NT2/D1 (cell line): ENCODE data around the gene MPEG1.

Experiments
- DNase-seq: peaks from one replicate; pipeline ENCODE4 v3.0.0-alpha.2; 2011; ENCODE audit warnings: low read depth, low spot score
- H3K27me3 ChIP-seq: 2 replicates; pipeline ENCODE4 v1.6.0; 2011; ENCODE audit warnings: mild to moderate bottlenecking; ENCODE audit not compliant: insufficient read length, insufficient read depth
- H3K36me3 ChIP-seq: 2 replicates; pipeline ENCODE4 v1.6.1; 2011; ENCODE audit warnings: mild to moderate bottlenecking, low read length, mixed read lengths; ENCODE audit not compliant: insufficient read depth, insufficient read length
- H3K4me1 ChIP-seq: 2 replicates; pipeline ENCODE4 v1.5.1; 2011; ENCODE audit not compliant: insufficient read depth, insufficient read length
- H3K4me3 ChIP-seq: 2 replicates; pipeline ENCODE4 v1.5.1; 2011; ENCODE audit warnings: low read depth; ENCODE audit not compliant: insufficient read length
- H3K9ac ChIP-seq: 2 replicates; pipeline ENCODE4 v1.6.0; 2011; ENCODE audit warnings: low read depth; ENCODE audit not compliant: insufficient read length
- H3K9me3 ChIP-seq: 2 replicates; pipeline ENCODE4 v1.5.1; 2011; ENCODE audit warnings: mild to moderate bottlenecking, low read length; ENCODE audit not compliant: insufficient read depth
- SUZ12 ChIP-seq: IDR thresholded peaks from 2 replicates; pipeline ENCODE4 v1.6.1; 2011; ENCODE audit not compliant: insufficient read length, insufficient read depth; ENCODE audit errors: extremely low read depth
- YY1 ChIP-seq: IDR thresholded peaks from 2 replicates; pipeline ENCODE4 v1.6.1; 2011; ENCODE audit not compliant: insufficient read length, insufficient read depth
- ZNF274 ChIP-seq: IDR thresholded peaks from 2 replicates; pipeline ENCODE4 v1.6.1; 2011; ENCODE audit warnings: mild to moderate bottlenecking, low read depth, low read length

MPEG1 gene

DNA sequence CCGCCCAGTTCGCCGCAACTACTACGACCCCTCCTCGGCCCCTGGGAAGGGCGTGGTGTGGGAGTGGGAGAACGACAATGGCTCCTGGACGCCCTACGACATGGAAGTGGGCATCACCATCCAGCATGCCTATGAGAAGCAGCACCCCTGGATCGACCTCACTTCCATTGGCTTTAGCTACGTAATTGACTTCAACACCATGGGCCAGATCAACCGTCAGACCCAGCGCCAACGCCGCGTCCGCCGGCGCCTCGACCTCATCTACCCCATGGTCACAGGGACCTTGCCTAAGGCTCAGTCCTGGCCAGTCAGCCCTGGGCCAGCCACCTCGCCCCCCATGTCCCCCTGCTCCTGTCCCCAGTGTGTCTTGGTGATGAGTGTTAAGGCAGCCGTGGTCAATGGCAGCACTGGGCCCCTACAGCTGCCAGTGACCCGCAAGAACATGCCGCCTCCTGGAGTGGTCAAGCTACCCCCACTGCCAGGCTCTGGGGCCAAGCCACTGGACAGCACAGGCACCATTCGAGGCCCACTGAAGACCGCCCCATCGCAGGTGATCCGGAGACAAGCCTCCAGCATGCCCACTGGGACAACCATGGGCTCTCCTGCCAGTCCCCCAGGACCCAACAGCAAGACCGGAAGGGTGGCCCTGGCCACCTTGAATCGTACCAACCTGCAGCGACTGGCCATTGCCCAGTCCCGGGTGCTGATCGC is 30.8 kb downstream of the MPEG1 start:
- Histone ChIP-seq H3K4me1 (peaks cover 6% of the 10 kb centered on the region), H3K36me3 (peaks cover 77% of the 10 kb centered on the region)
- DNase-seq, result no peak

DNA sequence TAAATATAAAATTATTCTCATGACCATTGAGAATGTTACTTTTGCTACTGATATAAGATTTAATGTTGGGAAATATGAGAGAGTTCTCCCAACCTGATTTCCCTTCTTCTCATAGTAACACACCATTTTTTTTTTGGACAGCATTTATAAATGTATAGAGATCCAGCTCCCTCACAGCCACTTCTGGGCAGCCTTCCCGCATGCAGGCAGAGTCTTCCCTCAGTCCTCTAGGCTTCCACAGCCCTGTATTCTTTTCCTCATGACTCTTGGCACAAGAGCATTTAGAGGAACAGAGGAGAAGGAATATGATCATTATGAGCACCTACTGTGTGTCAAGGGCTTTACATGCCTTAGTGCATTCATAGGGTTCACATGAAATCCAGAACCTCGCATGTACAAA is 31.8 kb downstream of the MPEG1 start:
- Histone ChIP-seq H3K4me1 (peaks cover 6% of the 10 kb centered on the region), H3K27me3 (no peaks in the 10 kb centered on the region), H3K9ac (no peak overlapping the region), H3K9me3 (peaks cover 21% of the 10 kb centered on the region), H3K4me3 (no peak overlapping the region), H3K36me3 (peaks cover 75% of the 10 kb centered on the region)
- TF ChIP-seq SUZ12 (no peak), ZNF274 (no peak), YY1 (no peak)
- no peak for DNase-seq

More for the DNA sequence above, 30.8 kb downstream of the MPEG1 start:
- Histone ChIP-seq H3K9ac (no peak overlapping the region), H3K9me3 (peaks cover 21% of the 10 kb centered on the region), H3K27me3 (no peaks in the 10 kb centered on the region), H3K4me3 (no peak overlapping the region)
- TF ChIP-seq SUZ12, result no peak
- TF ChIP-seq ZNF274, result no peak

DNA sequence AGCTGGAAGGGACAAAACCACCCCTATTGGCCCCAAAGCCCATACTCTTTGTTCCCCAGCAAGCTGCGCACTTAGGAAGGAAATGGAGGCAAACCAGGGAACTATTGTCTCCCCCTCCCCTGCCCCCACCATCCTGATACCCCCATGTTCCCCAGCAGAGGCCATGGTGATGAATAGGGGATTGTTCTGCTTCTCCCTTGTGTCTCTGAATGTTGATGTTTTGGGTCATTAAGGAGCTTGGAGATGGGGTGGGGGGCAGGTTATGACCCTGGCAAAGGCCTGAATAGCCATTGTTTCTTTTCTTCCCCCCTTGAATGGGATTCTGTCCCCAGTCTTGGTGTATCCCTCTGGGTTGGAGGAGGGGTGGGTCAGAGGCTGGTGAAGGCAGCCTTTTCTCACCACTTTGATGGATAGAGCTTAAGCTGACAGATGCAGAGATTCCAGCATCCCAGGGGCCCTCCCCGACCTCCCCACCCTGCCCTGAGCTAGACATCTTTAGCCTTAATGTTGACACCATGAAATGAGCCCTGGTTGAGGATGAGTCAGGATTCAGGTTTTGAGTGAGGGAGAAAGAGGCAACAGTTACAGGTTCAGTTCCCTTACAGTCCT is 32.5 kb downstream of the MPEG1 start:
- no peak overlapping the region for H3K4me3 ChIP-seq
- H3K9me3 ChIP-seq, result peaks cover 21% of the 10 kb centered on the region
- no peak overlapping the region for H3K9ac ChIP-seq
- peaks cover 11% of the 10 kb centered on the region for H3K4me1 ChIP-seq
- DNase-seq, result no peak
- H3K36me3 ChIP-seq, result peaks cover 69% of the 10 kb centered on the region
- no peak for TF ChIP-seq ZNF274
- no peak for TF ChIP-seq SUZ12
- TF ChIP-seq YY1, result no peak
- no peaks in the 10 kb centered on the region for H3K27me3 ChIP-seq

DNA sequence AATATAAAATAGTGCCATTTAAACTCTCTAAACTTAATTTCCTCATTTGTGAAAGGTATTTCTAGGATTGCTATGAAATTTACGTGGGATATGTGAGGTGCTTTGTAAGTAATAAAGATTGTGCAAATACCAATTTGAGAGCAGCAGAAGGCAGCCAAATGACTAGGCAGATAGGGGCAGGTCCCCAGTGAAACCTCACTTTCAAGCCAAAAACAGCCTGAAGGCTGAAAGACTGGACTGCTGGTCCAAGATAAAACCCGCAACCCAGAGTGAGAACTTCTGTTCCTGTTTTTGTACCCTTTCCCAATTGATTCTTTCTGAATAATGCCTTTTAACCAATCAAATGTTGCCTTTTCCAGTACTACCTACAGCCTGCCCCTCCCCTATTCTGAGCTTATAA is 33.6 kb downstream of the MPEG1 start:
- Histone ChIP-seq H3K9me3 (peaks cover 21% of the 10 kb centered on the region), H3K4me1 (peaks cover 10% of the 10 kb centered on the region), H3K27me3 (no peaks in the 10 kb centered on the region), H3K36me3 (peaks cover 59% of the 10 kb centered on the region), H3K4me3 (no peak overlapping the region), H3K9ac (no peak overlapping the region)
- no peak for TF ChIP-seq ZNF274
- TF ChIP-seq SUZ12, result no peak
- TF ChIP-seq YY1, result no peak
- no peak for DNase-seq

DNA sequence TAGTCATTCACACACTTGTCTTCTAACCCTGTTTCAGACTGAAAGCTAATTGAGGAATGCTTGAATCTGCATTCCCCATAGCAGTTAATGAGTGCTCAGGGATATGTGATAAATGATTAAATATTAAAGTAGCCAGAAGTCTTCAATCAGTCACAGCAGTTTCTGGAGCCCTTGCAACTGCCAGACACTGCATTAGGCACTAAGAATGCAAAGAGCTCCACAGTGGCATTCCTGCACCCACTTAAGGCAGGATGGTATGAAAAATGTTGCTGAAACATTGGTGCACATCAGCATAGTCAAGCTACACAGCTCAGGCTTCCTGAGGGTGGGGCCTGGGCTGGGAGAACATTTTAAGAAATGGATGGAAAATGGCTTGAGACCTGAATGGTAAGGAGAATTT is 34.3 kb downstream of the MPEG1 start:
- H3K4me1 ChIP-seq, result peaks cover 9% of the 10 kb centered on the region
- TF ChIP-seq YY1 (no peak), SUZ12 (no peak), ZNF274 (no peak)
- no peak for DNase-seq
- no peak overlapping the region for H3K4me3 ChIP-seq
- H3K9me3 ChIP-seq, result peaks cover 21% of the 10 kb centered on the region
- H3K36me3 ChIP-seq, result peaks cover 52% of the 10 kb centered on the region
- H3K9ac ChIP-seq, result no peak overlapping the region
- no peaks in the 10 kb centered on the region for H3K27me3 ChIP-seq

DNA sequence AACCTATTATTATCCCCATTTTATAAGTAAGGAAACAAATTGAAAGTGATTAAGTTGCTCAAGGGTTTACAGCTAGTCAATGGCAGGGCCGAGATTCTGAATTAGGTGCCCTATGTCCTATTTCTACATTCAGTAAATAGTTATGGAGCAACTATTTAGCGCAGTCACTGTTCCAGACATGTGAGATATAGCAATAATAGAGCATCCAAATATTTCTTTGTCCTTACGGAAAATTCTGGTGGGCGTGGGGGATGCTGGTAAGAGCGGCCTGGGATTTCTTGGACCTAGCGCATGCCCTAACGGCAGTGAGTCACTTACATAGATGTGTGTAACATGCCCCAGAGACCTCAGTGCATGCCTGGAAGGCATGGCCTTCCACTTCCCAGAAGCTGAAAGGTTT is 36.4 kb downstream of the MPEG1 start:
- Histone ChIP-seq H3K4me3 (no peak overlapping the region), H3K9ac (no peak overlapping the region), H3K4me1 (peaks cover 9% of the 10 kb centered on the region), H3K27me3 (no peaks in the 10 kb centered on the region), H3K9me3 (peaks cover 21% of the 10 kb centered on the region), H3K36me3 (peaks cover 31% of the 10 kb centered on the region)
- TF ChIP-seq SUZ12, result no peak
- no peak for TF ChIP-seq ZNF274
- TF ChIP-seq YY1, result no peak
- no peak for DNase-seq

DNA sequence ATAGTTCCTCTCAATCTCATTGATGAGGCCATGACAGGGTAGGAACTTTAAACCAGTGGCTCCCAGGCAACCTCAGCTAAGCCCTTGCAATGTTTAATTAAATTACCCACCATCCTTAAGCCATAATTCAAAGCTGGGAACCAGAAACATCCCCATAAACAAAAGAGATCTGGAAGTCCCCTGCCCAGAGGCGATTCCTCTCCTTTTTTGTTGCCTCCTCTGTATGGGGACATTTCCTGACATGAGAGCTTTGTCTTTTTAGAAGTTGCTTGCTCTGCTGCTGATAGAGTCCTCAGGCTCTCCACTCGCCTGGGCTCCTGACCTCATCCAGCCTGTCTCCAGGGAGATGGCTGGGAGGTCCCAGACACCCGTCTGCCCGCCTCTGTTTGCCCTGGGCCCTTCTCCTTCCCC is 37.6 kb downstream of the MPEG1 start:
- Histone ChIP-seq H3K9ac (peak overlapping the region; percentile 47), H3K4me3 (no peak overlapping the region), H3K27me3 (no peaks in the 10 kb centered on the region), H3K36me3 (peaks cover 29% of the 10 kb centered on the region), H3K9me3 (peaks cover 21% of the 10 kb centered on the region), H3K4me1 (peaks cover 9% of the 10 kb centered on the region)
- DNase-seq, result no peak
- TF ChIP-seq ZNF274, result no peak
- no peak for TF ChIP-seq SUZ12
- no peak for TF ChIP-seq YY1
